Ishikawa (cell line): Measurements from ENCODE around the gene KMT5C.
A peak's percentile ranks its signal among the peaks of the same experiment; 100 is the strongest.

Experiments used
- EGR1 ChIP-seq: IDR thresholded peaks from 2 replicates; pipeline ENCODE4 v1.6.1; 2012
- FOXM1 ChIP-seq: IDR thresholded peaks from 2 replicates; pipeline ENCODE4 v1.6.1; 2012; ENCODE audit warnings: low read depth, borderline replicate concordance
- RAD21 ChIP-seq: IDR thresholded peaks from 2 replicates; pipeline ENCODE4 v1.6.1; 2012; ENCODE audit warnings: low read depth
- REST ChIP-seq: IDR thresholded peaks from 2 replicates; pipeline ENCODE4 v1.6.1; 2012; ENCODE audit warnings: low read depth, mild to moderate bottlenecking

- TF ChIP-seq RAD21: no peak
- TF ChIP-seq EGR1: peak; percentile 37; the same call in 1 of the 2 replicates
- TF ChIP-seq REST: no peak
- no peak for TF ChIP-seq FOXM1
Measured at GRCh38 chr19:55339105-55339888, at the start of gene KMT5C.
